Medulla oblongata (tissue), 1 donor: ENCODE results near the gene MMP19.

Experiments
- DNase-seq: peaks from one replicate; pipeline ENCODE4 v3.0.0-alpha.2; 2015; ENCODE audit errors: extremely low spot score

MMP19 gene

DNA sequence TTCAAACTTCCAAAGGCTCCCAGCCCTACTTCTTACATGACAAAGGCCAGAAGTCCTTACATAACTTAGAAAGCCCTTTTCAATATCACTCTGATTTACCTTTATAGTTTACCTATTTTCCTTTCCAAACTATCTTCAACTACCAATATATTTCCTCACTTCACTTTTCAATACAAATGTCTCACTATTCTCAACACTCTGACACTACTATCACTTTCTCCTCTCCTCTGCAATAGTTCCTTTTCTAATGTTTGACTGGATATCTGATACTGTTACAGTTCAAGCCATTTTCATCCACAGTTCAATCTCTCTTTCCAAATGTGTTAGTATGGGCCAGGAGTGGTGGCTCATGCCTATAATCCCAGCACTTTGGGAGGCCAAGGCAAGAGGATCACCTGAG is 28.5 kb downstream of the MMP19 start:
- no peak for DNase-seq

DNA sequence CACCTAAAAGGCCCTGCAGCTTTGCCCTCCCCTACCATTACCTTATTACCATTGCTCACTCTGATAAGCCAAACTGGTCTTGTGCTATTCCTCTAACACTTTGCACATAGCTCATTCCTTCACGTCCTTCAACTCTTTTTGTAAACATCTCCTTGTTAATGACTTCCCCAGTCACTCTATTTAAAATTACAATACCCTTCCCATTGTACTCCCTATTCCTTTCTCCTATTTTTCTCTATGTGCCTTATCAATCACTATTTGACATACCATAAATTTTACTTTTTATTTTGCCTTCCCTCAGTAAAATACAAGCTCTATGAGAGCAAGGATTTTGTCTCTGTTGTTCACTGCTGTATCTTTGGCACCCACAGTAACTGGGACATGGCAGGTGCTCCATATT is 30.6 kb downstream of the MMP19 start:
- DNase-seq, result no peak

- DNase-seq, result no peak
Measured at GRCh38 chr12:55809274-55809673, 33.5 kb downstream of the MMP19 start.

- no peak for DNase-seq
Measured at GRCh38 chr12:55806982-55807381, 35.8 kb downstream of the MMP19 start.

DNA sequence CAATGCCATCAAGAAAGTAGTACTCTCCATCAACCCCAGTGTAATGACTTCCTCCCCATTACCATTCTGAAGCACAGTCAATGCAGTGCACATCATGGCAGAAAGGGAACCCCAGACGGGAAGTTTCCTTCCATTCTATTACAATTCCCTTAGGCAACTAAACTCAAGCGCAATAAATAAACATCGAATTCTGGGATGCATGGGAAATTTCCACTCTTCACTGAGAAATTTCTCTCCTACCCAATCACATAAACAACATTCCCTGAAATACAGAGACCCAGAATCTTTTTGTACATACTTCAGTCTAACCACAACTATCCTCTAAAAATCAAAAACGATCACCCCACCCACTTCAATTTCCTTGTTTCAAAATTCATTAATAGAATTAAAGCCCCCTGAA is 45.2 kb downstream of the MMP19 start:
- no peak for DNase-seq

- peak; percentile 60 for DNase-seq
Measured at GRCh38 chr12:55797068-55797467, 45.7 kb downstream of the MMP19 start.

- no peak for DNase-seq
Measured at GRCh38 chr12:55795950-55796349, 46.8 kb downstream of the MMP19 start.

GRCh38 chr12:55789893-55790292 is 52.8 kb downstream of the MMP19 start:
- DNase-seq, result no peak

GRCh38 chr12:55789171-55789570 is 53.6 kb downstream of the MMP19 start:
- DNase-seq, result no peak

- no peak for DNase-seq
Measured at GRCh38 chr12:55788546-55788945, 54.2 kb downstream of the MMP19 start.
